ENCODE results near the gene OR6C1.
"Not testable (repeated sequence)": the region's sequence is repeated elsewhere in the genome, so short reads cannot be mapped to it uniquely, and the experiment has no call there.

The OR6C1 gene

GRCh38 chr12:55314043-55314442, at the start of gene OR6C1:
TSS of gene OR6C1 (plus strand) at chr12:55314343. CDS start at chr12:55320600, 6,257 bp downstream.
- Histone ChIP-seq H3K4me3 (ENCODE audit: low read depth, low read length) (no peak within 1 kb of the TSS), H3K27me3 (ENCODE audit: control insufficient read depth, insufficient read depth, low read length) (no peaks in the 10 kb centered on the region), H3K36me3 (ENCODE audit: control insufficient read depth, insufficient read depth, low read length) (no peaks in the 10 kb centered on the region), H3K9ac (ENCODE audit: low read depth, low read length) (no peak within 1 kb of the TSS), H3K9me3 (ENCODE audit: control insufficient read depth, insufficient read depth, low read length) (no peaks in the 10 kb centered on the region), H3K4me1 (ENCODE audit: control insufficient read depth, insufficient read depth, low read length) (no peaks in the 10 kb centered on the region)

GRCh38 chr12:55280991-55281390, 33.2 kb upstream of the OR6C1 start:
- H3K36me3 ChIP-seq (ENCODE audit: control insufficient read depth, insufficient read depth, low read length) = no peaks in the 10 kb centered on the region
- no peak overlapping the region for H3K4me3 ChIP-seq (ENCODE audit: low read depth, low read length)
- H3K4me1 ChIP-seq (ENCODE audit: control insufficient read depth, insufficient read depth, low read length) = no peaks in the 10 kb centered on the region
- H3K27me3 ChIP-seq (ENCODE audit: control insufficient read depth, insufficient read depth, low read length) = no peaks in the 10 kb centered on the region
- H3K9ac ChIP-seq (ENCODE audit: low read depth, low read length) = no peak overlapping the region
- H3K9me3 ChIP-seq (ENCODE audit: control insufficient read depth, insufficient read depth, low read length) = no peaks in the 10 kb centered on the region

GRCh38 chr12:55289999-55290398, 24.1 kb upstream of the OR6C1 start:
- Histone ChIP-seq H3K4me1 (ENCODE audit: control insufficient read depth, insufficient read depth, low read length) (no peaks in the 10 kb centered on the region), H3K4me3 (ENCODE audit: low read depth, low read length) (no peak overlapping the region), H3K27me3 (ENCODE audit: control insufficient read depth, insufficient read depth, low read length) (no peaks in the 10 kb centered on the region), H3K9me3 (ENCODE audit: control insufficient read depth, insufficient read depth, low read length) (no peaks in the 10 kb centered on the region), H3K9ac (ENCODE audit: low read depth, low read length) (no peak overlapping the region), H3K36me3 (ENCODE audit: control insufficient read depth, insufficient read depth, low read length) (no peaks in the 10 kb centered on the region)

- Histone ChIP-seq H3K4me1 (ENCODE audit: control insufficient read depth, insufficient read depth, low read length) (no peaks in the 10 kb centered on the region), H3K36me3 (ENCODE audit: control insufficient read depth, insufficient read depth, low read length) (no peaks in the 10 kb centered on the region), H3K27me3 (ENCODE audit: control insufficient read depth, insufficient read depth, low read length) (no peaks in the 10 kb centered on the region), H3K4me3 (ENCODE audit: low read depth, low read length) (no peak within 1 kb of the TSS), H3K9me3 (ENCODE audit: control insufficient read depth, insufficient read depth, low read length) (no peaks in the 10 kb centered on the region), H3K9ac (ENCODE audit: low read depth, low read length) (no peak within 1 kb of the TSS)
These were observed 17.7 kb upstream of the OR6C1 start, which contains the start of gene OR6C6 for GRCh38 chr12:55296469-55296868. TSS of gene OR6C6 (minus strand) at chr12:55296569. CDS start at chr12:55295232, 1,337 bp downstream.

DNA sequence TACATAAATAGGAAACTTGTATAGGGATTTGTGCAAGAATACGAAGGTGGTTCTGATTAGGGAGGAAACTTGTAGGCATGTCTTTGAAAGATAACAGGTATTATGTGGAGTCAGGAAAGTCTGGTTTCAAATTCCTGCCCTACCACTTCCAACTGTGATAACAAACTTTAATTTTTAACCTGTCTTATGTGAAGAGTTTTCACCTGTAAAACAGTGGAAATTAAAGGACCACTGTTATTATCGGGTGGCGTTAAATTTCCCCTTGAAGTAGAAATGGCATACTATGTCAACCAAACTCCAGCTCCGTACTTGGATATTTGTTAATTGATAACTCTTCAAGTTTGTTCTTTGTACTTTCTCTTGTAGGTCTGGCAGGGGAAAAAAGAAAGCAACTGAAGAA, 6.1 kb downstream of the OR6C1 start:
- no peaks in the 10 kb centered on the region for H3K4me1 ChIP-seq (ENCODE audit: control insufficient read depth, insufficient read depth, low read length)
- H3K9ac ChIP-seq (ENCODE audit: low read depth, low read length) = no peak overlapping the region
- H3K36me3 ChIP-seq (ENCODE audit: control insufficient read depth, insufficient read depth, low read length) = no peaks in the 10 kb centered on the region
- H3K4me3 ChIP-seq (ENCODE audit: low read depth, low read length) = no peak overlapping the region
- no peaks in the 10 kb centered on the region for H3K27me3 ChIP-seq (ENCODE audit: control insufficient read depth, insufficient read depth, low read length)
- no peaks in the 10 kb centered on the region for H3K9me3 ChIP-seq (ENCODE audit: control insufficient read depth, insufficient read depth, low read length)

DNA sequence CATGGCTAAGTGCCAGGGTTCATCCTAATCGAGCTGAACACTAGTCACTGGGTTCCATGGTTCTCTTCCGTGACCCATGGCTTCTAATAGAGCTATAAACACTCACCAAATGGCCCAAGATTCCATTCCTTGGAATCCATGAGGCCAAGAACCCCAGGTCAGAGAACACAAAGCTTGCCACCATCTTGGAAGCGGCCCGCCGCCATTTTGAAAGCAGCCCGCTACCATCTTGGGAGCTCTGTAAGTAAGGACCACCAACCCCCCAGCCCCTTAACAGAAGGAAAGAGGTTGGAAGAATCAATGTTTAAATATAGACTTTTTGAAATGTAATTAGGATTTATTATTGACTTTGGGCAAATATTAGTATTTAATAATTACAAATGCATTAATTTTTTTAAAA, 11.7 kb downstream of the OR6C1 start:
- H3K9ac ChIP-seq (ENCODE audit: low read depth, low read length); H3K4me1 ChIP-seq (ENCODE audit: control insufficient read depth, insufficient read depth, low read length); H3K4me3 ChIP-seq (ENCODE audit: low read depth, low read length); H3K27me3 ChIP-seq (ENCODE audit: control insufficient read depth, insufficient read depth, low read length); H3K36me3 ChIP-seq (ENCODE audit: control insufficient read depth, insufficient read depth, low read length); H3K9me3 ChIP-seq (ENCODE audit: control insufficient read depth, insufficient read depth, low read length): not testable (repeated sequence)

DNA sequence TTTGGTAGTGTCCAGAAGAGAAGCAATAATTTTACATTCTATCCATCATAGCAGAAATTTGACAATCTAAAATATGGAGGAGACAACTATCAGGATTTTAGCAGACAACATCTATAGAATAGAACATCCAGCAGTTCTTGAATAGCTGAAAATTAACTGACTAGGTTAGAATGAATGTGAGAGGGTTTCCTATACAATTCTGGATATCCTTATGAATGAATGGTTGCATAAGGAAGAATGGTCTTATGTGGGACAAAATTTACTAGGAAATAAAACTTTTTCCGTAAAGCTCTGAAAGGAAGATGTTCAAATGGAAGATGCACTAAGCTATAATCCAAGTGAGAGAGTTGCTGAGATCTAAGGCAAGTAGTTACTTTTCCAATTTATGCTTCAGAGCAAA, 16.3 kb downstream of the OR6C1 start, which contains the start of gene OR6C3:
Gene OR6C3, plus strand, starts transcription at position 301 of the 400 bp plus-strand sequence. CDS start 955 bp downstream, outside the sequence.
- H3K4me3 ChIP-seq (ENCODE audit: low read depth, low read length) = no peak within 1 kb of the TSS
- no peaks in the 10 kb centered on the region for H3K27me3 ChIP-seq (ENCODE audit: control insufficient read depth, insufficient read depth, low read length)
- H3K36me3 ChIP-seq (ENCODE audit: control insufficient read depth, insufficient read depth, low read length) = no peaks in the 10 kb centered on the region
- H3K4me1 ChIP-seq (ENCODE audit: control insufficient read depth, insufficient read depth, low read length) = peaks cover 23% of the 10 kb centered on the region
- H3K9ac ChIP-seq (ENCODE audit: low read depth, low read length) = no peak within 1 kb of the TSS
- H3K9me3 ChIP-seq (ENCODE audit: control insufficient read depth, insufficient read depth, low read length) = no peaks in the 10 kb centered on the region

DNA sequence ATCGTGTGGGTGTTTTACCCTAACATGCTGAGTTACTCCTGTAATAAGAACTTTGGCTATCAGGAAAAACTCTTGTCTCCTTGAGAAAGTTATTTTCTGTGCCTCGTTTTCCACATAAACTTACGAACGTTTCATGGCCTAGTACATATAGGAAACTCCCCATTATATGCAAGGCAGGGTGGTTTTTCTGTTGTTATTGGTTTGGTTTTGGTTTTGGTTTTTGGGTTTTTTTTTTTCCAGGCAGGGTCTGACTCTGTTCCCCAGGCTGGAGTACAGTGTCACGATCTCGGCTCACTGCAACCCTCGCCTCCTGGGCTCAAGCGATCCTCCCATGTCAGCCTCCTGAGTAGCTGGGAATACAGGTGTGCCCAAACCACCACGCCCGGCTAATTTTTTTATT, 21.9 kb downstream of the OR6C1 start:
- H3K4me3 ChIP-seq (ENCODE audit: low read depth, low read length) = no peak overlapping the region
- H3K27me3 ChIP-seq (ENCODE audit: control insufficient read depth, insufficient read depth, low read length) = no peaks in the 10 kb centered on the region
- peaks cover 25% of the 10 kb centered on the region for H3K4me1 ChIP-seq (ENCODE audit: control insufficient read depth, insufficient read depth, low read length)
- no peaks in the 10 kb centered on the region for H3K9me3 ChIP-seq (ENCODE audit: control insufficient read depth, insufficient read depth, low read length)
- no peaks in the 10 kb centered on the region for H3K36me3 ChIP-seq (ENCODE audit: control insufficient read depth, insufficient read depth, low read length)
- H3K9ac ChIP-seq (ENCODE audit: low read depth, low read length) = no peak overlapping the region

DNA sequence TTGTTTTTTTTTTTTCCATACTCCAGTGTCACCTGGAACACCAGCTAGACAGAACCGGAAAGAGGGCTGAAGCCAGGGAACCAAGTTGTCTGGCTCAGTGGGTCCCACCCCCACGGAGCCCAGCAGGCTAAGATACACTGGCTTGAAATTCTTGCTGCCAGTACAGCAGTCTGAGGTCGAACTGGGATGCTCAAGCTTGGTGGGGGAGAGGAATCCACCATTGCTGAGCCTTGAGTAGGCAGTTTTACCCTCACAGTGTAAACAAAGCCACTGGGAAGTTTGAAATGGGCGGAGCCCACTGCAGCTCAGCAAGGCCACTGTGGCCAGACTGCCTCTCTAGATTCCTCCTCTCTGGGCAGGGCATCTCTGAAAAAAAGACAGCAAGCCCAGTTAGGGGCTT, 41.2 kb downstream of the OR6C1 start:
- not testable (repeated sequence) for H3K9ac ChIP-seq (ENCODE audit: low read depth, low read length); H3K4me1 ChIP-seq (ENCODE audit: control insufficient read depth, insufficient read depth, low read length); H3K4me3 ChIP-seq (ENCODE audit: low read depth, low read length); H3K9me3 ChIP-seq (ENCODE audit: control insufficient read depth, insufficient read depth, low read length); H3K36me3 ChIP-seq (ENCODE audit: control insufficient read depth, insufficient read depth, low read length); H3K27me3 ChIP-seq (ENCODE audit: control insufficient read depth, insufficient read depth, low read length)

DNA sequence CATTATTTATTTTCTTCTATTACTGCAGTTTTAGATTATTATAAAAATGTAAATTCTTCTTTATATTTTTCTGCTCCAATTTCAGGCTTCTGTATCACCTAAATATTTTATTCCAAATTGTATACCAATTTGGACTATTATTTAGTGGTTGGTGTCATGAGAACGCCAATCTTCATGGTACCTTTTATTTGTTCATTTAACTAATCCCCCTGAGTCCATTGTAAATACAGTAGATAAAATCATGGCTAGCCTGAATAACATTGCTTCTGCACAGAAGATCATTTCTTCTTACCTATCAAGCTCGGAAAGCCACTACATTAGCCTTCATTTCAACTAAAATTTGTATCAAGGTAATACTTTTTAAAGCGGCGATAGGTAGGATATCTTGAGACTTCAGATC, 48.5 kb downstream of the OR6C1 start, which contains the start of gene OR6C75:
Gene OR6C75, plus strand, starts transcription at position 301 of the 400 bp plus-strand sequence. CDS start 2,136 bp downstream, outside the sequence.
- H3K4me1 ChIP-seq (ENCODE audit: control insufficient read depth, insufficient read depth, low read length) = no peaks in the 10 kb centered on the region
- H3K9me3 ChIP-seq (ENCODE audit: control insufficient read depth, insufficient read depth, low read length) = no peaks in the 10 kb centered on the region
- H3K27me3 ChIP-seq (ENCODE audit: control insufficient read depth, insufficient read depth, low read length) = no peaks in the 10 kb centered on the region
- H3K36me3 ChIP-seq (ENCODE audit: control insufficient read depth, insufficient read depth, low read length) = no peaks in the 10 kb centered on the region
- no peak within 1 kb of the TSS for H3K4me3 ChIP-seq (ENCODE audit: low read depth, low read length)
- H3K9ac ChIP-seq (ENCODE audit: low read depth, low read length) = no peak within 1 kb of the TSS

GRCh38 chr12:55365086-55365485, 50.9 kb downstream of the OR6C1 start:
- Histone ChIP-seq H3K36me3 (ENCODE audit: control insufficient read depth, insufficient read depth, low read length) (no peaks in the 10 kb centered on the region), H3K4me3 (ENCODE audit: low read depth, low read length) (no peak overlapping the region), H3K4me1 (ENCODE audit: control insufficient read depth, insufficient read depth, low read length) (no peaks in the 10 kb centered on the region), H3K27me3 (ENCODE audit: control insufficient read depth, insufficient read depth, low read length) (no peaks in the 10 kb centered on the region), H3K9ac (ENCODE audit: low read depth, low read length) (no peak overlapping the region), H3K9me3 (ENCODE audit: control insufficient read depth, insufficient read depth, low read length) (no peaks in the 10 kb centered on the region)
